Measurements from ENCODE around the gene GLG1.

- TF ChIP-seq CTCF (IDR thresholded peaks at IDR 0.05; ENCODE audit: low read depth, low read length) (no peak), EZH2phosphoT487 (IDR thresholded peaks at IDR 0.05; ENCODE audit: low read depth) (no peak)
Observed at GRCh38 chr16:74625500-74626350, 18.8 kb upstream of the GLG1 start.
